GM19438 (cell line): ENCODE data around the gene INKA2.

ENCODE experiments used
- ATAC-seq: cut with Tn5 transposase; IDR thresholded peaks from one replicate; pipeline ENCODE4 v1.9.1; 2021; ENCODE audit warnings: low read depth; ENCODE audit not compliant: unreplicated experiment

The INKA2 gene

GRCh38 chr1:111734426-111734825, 4.8 kb downstream of the INKA2 start:
- no peak for ATAC-seq

DNA sequence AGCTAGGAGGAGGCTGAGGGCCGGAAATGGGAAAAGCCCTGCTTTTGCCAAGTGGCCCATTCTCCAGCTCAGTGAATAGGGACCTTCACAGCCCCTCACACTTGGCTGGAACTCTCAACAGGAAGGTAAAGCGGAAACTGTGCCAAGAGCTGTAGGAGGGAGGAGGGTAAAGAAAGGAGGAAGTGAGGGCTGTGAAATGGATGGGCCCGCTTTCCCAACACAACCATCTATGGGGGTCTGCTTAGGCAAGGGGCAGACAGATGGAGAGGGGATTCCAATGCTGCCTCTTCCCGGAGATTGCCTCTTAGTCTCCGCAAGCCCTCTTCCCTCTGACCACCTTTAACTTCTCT, 5.2 kb downstream of the INKA2 start:
- ATAC-seq, result no peak

DNA sequence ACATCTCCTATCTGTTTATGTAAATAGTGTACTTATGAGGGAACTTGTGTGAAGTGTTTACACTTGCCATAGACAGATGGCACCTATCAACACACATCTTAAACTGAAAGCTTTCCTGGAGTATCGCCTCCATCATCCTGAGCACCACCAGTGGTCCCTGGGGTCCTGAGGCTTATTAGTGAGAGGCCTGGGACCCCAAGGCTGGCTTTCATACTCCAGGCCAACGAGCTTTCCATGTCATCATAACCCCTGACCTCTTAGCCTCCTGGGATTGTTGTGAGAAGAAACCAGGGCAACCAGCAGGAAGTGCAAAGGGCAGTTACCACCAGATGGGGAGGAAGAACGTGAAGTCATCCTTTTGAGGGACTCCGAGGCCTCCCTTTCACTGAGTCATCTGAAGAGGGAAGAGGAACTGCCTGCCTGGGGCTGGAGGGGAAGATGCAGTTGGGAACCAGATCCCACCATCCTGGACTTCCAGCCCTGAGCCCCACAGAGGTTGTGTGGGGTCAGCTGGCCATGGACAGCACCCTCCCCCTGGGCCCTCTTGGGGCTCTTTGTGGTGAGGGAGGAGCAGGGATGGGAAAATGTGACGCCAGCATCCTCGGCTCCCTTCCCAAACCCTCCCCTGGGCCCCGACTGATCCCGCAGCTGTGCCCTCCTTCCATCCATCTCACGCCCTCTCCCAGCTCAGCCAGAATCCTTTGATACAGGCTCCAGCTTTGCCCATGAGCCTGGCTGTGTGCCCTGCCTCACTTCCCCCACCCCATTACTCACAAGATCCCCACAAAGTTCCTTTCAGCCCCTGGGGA, 5.8 kb downstream of the INKA2 start:
- no peak for ATAC-seq

- no peak for ATAC-seq
These were observed 6.5 kb downstream of the INKA2 start for GRCh38 chr1:111732718-111733117.

- ATAC-seq, result no peak
These were observed 7.2 kb downstream of the INKA2 start for GRCh38 chr1:111731956-111732355.

GRCh38 chr1:111730706-111731105, 8.5 kb downstream of the INKA2 start:
- ATAC-seq, result no peak

GRCh38 chr1:111729946-111730681, 9.1 kb downstream of the INKA2 start:
- no peak for ATAC-seq

GRCh38 chr1:111729271-111729921, 9.8 kb downstream of the INKA2 start:
- no peak for ATAC-seq

GRCh38 chr1:111727056-111727455, 12.1 kb downstream of the INKA2 start:
- ATAC-seq, result no peak

DNA sequence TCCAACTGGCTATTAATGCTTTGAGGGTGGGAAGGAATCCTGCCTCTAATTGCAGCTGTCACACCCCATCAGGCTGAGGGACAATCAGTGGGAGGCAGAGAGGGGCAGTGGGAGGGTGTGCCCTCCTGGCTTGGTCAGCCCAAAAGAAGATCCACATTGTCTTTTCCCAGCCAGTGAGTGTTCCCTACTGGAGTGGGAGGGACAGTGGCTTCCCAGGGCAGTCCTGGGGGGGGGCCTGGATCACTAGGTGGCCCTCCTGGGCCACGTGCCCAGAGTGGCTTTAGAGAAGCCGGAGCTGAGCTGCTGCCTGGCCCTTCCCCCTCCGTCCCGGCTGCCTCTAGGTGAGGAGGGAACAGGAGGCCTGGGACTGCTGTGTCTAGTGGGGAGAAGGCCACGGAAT, 14.0 kb downstream of the INKA2 start:
- no peak for ATAC-seq

GRCh38 chr1:111723871-111724270, 15.3 kb downstream of the INKA2 start:
- no peak for ATAC-seq

GRCh38 chr1:111723091-111723806, 15.9 kb downstream of the INKA2 start:
- no peak for ATAC-seq

DNA sequence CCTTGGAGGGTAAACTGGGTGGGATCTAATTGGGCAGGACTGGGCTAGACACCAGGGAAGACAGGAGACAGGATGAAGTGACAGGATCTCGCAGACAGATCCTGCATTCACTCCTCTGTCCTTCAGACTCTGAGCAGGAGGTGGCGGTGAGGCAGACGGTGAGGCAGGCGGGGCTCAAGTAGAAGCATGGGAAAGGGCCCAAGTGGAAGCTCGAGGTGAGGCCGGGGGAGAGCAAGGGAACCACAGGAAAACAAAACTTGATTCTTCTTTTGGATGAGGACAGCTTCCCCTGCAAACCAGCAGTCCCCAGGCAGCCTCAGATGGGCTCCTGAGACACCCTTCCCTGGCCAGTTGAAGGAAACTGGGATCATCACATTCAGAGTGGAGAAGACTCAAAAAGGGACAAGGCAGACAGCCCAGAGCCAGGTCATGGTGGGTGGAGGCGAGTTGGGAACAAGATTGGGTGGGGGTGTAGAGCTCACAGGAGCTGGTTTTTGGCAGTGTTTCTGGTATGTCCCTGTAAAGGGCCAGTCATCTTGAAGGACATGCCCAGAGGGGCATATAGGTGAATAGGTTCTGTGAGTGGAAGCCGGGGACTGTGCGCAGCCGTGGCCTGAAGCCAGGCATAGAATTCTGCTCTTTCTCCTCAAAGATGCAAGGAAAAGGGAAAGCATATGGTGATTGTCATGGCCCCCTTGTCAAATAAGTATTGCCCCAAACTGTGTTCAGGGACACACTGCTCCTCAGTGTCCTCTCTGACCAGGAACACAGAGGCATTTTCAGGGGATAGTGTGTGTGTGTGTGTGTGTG, 18.0 kb downstream of the INKA2 start:
- no peak for ATAC-seq

- ATAC-seq, result no peak
These were observed 18.8 kb downstream of the INKA2 start for GRCh38 chr1:111720274-111720976.

GRCh38 chr1:111719674-111720132, 19.5 kb downstream of the INKA2 start:
- no peak for ATAC-seq

GRCh38 chr1:111719135-111719534, 20.1 kb downstream of the INKA2 start:
- ATAC-seq, result no peak

DNA sequence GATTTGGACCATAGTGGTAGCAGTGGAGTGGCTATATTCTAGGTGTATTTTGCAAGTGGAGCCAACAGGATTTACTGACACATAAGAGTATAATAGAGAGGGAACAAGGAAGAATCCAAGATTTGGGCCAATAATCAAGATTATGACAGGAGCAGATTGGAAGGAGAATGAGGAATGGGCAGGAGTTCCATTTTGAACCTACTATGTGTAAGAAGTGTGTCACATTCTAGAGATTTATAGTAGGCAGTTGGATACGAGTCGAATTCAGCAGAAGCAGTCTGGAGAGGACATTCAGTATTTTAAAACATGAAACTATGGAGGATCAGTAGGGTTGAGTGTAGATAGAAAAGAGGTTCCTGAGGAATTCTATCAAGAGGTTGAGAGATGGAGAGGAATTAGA, 21.7 kb downstream of the INKA2 start:
- ATAC-seq, result no peak

- no peak for ATAC-seq
These were observed 22.9 kb downstream of the INKA2 start for GRCh38 chr1:111716333-111716732.

- no peak for ATAC-seq
These were observed 29.2 kb downstream of the INKA2 start for GRCh38 chr1:111709986-111710385.
